Measurements from ENCODE around the gene KIDINS220.

- TF ChIP-seq CTCF (IDR thresholded peaks at IDR 0.05) (no peak), POLR2AphosphoS5 (IDR thresholded peaks at IDR 0.05) (no peak)
These were observed 109.0 kb downstream of the KIDINS220 start for GRCh38 chr2:8728305-8729015.
